Hepatocyte (in vitro differentiated cells): Measurements from ENCODE around the gene SMARCA5. TPM values are rescaled to one million over a fixed set of nuclear protein-coding genes. Genes with fewer than 3 reads are reported as not detected.

ENCODE experiments used
- DNase-seq: peaks from one replicate; pipeline ENCODE4 v3.0.0-alpha.2; 2016; ENCODE audit warnings: low spot score
- H2AFZ ChIP-seq: fragments of 200-600 bp; sonication (generic); 2 replicates; pipeline ENCODE4 v1.6.0; 2016; ENCODE audit warnings: antibody characterized with exemption, mild to moderate bottlenecking
- H3K27ac ChIP-seq: fragments of 200-600 bp; sonication (generic); 2 replicates; pipeline ENCODE4 v1.5.1; 2016; ENCODE audit warnings: mild to moderate bottlenecking
- H3K27me3 ChIP-seq: fragments of 200-600 bp; sonication (generic); 2 replicates; pipeline ENCODE4 v1.6.1; 2016
- H3K36me3 ChIP-seq: fragments of 200-600 bp; sonication (generic); replicated peaks from 2 replicates; pipeline ENCODE4 v1.5.1; 2016; ENCODE audit warnings: low read depth; ENCODE audit not compliant: insufficient read depth
- H3K4me1 ChIP-seq: fragments of 200-600 bp; sonication (generic); 2 replicates; pipeline ENCODE4 v1.5.1; 2016; ENCODE audit warnings: mild to moderate bottlenecking, moderate library complexity; ENCODE audit not compliant: insufficient read depth
- H3K4me2 ChIP-seq: fragments of 200-600 bp; sonication (generic); 2 replicates; pipeline ENCODE4 v1.6.0; 2016
- H3K4me3 ChIP-seq: fragments of 200-600 bp; sonication (generic); 2 replicates; pipeline ENCODE4 v1.5.1; 2016; ENCODE audit warnings: mild to moderate bottlenecking
- H3K79me2 ChIP-seq: fragments of 200-600 bp; sonication (generic); 2 replicates; pipeline ENCODE4 v1.6.0; 2017; ENCODE audit warnings: mild to moderate bottlenecking
- H3K9me2 ChIP-seq: fragments of 200-600 bp; sonication (generic); replicated peaks from 2 replicates; pipeline ENCODE4 v1.6.0; 2017; ENCODE audit warnings: mild to moderate bottlenecking; ENCODE audit not compliant: insufficient read depth
- H3K9me3 ChIP-seq: fragments of 200-600 bp; sonication (generic); 2 replicates; pipeline ENCODE4 v1.5.1; 2016; ENCODE audit warnings: low read depth, mild to moderate bottlenecking
- H4K20me1 ChIP-seq: fragments of 200-600 bp; sonication (generic); 2 replicates; pipeline ENCODE4 v1.6.0; 2016; ENCODE audit warnings: mild to moderate bottlenecking; ENCODE audit not compliant: insufficient read depth, poor library complexity, severe bottlenecking
- EZH2 ChIP-seq: fragments of 200-600 bp; sonication (generic); IDR thresholded peaks from 2 replicates; pipeline ENCODE4 v1.6.1; 2016; ENCODE audit warnings: antibody characterized with exemption, mild to moderate bottlenecking, borderline replicate concordance
- EZH2phosphoT487 ChIP-seq: fragments of 200-600 bp; sonication (generic); IDR thresholded peaks from one replicate; pipeline ENCODE4 v1.6.1; 2018; ENCODE audit warnings: antibody characterized with exemption, mild to moderate bottlenecking, low read depth, moderate library complexity; ENCODE audit not compliant: unreplicated experiment, severe bottlenecking
- WGBS: methylation state at CpG from one replicate; pipeline ENCODE4 v1.1.6; 2016; ENCODE audit warnings: low lambda C conversion rate; ENCODE audit errors: missing lambda C conversion rate; 5-methylcytosine and 5-hydroxymethylcytosine counted together
- polyA plus RNA-seq: library from polyadenylated mRNA; unstranded; fragments of >200 nt; fragmentation: Nextera tagmentation; extraction: Ambion mirVana; gene quantifications from 2 replicates; pipeline ENCODE4 v1.2.1, GENCODE V29; 2016
- total RNA-seq: library from RNA; depleted of rRNA; stranded (reverse); fragments of >200 nt; gene quantifications from 2 replicates; pipeline ENCODE4 v1.2.3, GENCODE V29; 2014
- TF ChIP-seq, protein P1 (sequence below): fragments of 200-600 bp; sonication (generic); IDR thresholded peaks from 2 replicates; pipeline ENCODE4 v1.5.1; 2016; ENCODE audit warnings: antibody characterized with exemption, mild to moderate bottlenecking; ENCODE audit not compliant: poor library complexity

The SMARCA5 gene
- total and polyA plus RNA-seq, 2 experiments from 2014 or later: 38.7 to 73.0 TPM

DNA sequence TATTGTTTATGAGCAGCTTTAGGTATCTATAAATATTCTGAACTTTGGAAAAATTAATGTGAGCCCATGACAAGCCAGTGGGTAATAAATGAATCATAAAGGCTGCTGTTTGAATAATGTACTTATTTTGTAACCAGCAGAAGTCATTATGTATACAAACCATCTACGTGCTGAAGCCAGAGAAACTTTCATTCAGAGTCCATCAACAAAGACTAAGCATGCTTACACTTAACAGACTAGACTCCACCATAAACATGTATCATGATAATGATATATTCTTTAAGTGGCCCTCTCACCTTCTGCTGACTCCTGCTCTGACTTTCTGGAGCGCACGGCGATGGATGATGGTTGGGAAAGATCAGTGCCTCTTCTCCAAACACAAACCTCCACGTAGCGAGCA, 72.0 kb downstream of the SMARCA5 start:
- 93% methylated on average over 6 of the region's 6 CpGs for WGBS
- H3K4me2 ChIP-seq: no peak overlapping the region
- H3K4me3 ChIP-seq: no peak overlapping the region
- TF ChIP-seq EZH2 (no peak), EZH2phosphoT487 (no peak)
- TF ChIP-seq, protein P1, sequence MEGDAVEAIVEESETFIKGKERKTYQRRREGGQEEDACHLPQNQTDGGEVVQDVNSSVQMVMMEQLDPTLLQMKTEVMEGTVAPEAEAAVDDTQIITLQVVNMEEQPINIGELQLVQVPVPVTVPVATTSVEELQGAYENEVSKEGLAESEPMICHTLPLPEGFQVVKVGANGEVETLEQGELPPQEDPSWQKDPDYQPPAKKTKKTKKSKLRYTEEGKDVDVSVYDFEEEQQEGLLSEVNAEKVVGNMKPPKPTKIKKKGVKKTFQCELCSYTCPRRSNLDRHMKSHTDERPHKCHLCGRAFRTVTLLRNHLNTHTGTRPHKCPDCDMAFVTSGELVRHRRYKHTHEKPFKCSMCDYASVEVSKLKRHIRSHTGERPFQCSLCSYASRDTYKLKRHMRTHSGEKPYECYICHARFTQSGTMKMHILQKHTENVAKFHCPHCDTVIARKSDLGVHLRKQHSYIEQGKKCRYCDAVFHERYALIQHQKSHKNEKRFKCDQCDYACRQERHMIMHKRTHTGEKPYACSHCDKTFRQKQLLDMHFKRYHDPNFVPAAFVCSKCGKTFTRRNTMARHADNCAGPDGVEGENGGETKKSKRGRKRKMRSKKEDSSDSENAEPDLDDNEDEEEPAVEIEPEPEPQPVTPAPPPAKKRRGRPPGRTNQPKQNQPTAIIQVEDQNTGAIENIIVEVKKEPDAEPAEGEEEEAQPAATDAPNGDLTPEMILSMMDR: no peak
- H3K9me3 ChIP-seq: no peaks in the 10 kb centered on the region
- DNase-seq: no peak
- no peaks in the 10 kb centered on the region for H3K36me3 ChIP-seq
- H2AFZ ChIP-seq: no peak overlapping the region
- no peaks in the 10 kb centered on the region for H3K4me1 ChIP-seq
- H3K9me2 ChIP-seq: no peaks in the 10 kb centered on the region
- no peaks in the 10 kb centered on the region for H3K79me2 ChIP-seq
- no peaks in the 10 kb centered on the region for H4K20me1 ChIP-seq
- no peak overlapping the region for H3K27ac ChIP-seq
- H3K27me3 ChIP-seq: no peaks in the 10 kb centered on the region

DNA sequence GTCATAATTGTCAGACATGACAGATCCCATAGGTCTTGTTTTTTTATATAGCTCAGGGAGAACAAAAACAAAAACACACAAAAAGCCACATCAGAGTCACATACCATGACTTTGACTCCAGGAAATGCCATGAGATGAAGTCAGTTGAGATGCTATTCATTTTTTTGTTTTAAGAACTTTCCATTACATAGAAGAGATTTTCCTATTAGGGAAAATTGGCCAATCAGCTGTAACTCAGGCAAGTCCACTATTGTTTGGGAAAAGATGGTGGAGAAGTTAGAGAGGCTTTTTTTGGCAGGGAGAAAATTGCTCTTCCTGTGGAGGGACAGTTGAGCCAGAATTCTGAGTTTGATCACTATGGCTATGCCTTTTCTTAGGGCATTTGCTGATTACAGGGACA, 72.6 kb downstream of the SMARCA5 start:
- Histone ChIP-seq H3K79me2 (no peaks in the 10 kb centered on the region), H4K20me1 (no peaks in the 10 kb centered on the region), H3K27ac (no peak overlapping the region), H3K36me3 (no peaks in the 10 kb centered on the region), H3K9me3 (no peaks in the 10 kb centered on the region), H3K4me2 (no peak overlapping the region), H2AFZ (no peak overlapping the region), H3K4me1 (no peaks in the 10 kb centered on the region), H3K27me3 (no peaks in the 10 kb centered on the region), H3K4me3 (no peak overlapping the region), H3K9me2 (no peaks in the 10 kb centered on the region)
- no peak for DNase-seq
- TF ChIP-seq EZH2phosphoT487 (no peak), EZH2 (no peak)
- TF ChIP-seq, protein P1: no peak

DNA sequence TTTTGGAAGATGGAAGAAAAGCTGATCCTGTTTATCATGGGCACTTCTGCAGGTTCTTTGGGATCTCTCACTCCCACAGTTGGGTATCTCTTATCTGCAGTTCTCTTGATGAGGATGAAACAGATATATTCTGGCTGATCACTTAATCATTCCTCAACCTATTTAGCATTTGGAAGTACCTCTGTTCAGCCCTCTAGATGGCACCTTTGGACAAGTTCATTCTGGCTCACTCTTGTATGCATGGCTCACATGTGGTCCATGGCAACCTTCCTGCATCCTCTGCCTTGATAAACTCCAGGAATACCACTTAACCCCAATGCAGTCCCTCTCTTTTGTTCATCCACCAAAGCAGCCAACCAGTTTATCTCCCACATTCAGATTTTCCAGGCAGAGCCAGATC, 74.2 kb downstream of the SMARCA5 start:
- Histone ChIP-seq H3K27ac (no peak overlapping the region), H3K9me3 (no peaks in the 10 kb centered on the region), H3K27me3 (no peaks in the 10 kb centered on the region), H3K4me2 (no peak overlapping the region), H3K4me1 (no peaks in the 10 kb centered on the region), H4K20me1 (no peaks in the 10 kb centered on the region), H3K4me3 (no peak overlapping the region), H3K9me2 (no peaks in the 10 kb centered on the region), H3K79me2 (no peaks in the 10 kb centered on the region), H3K36me3 (no peaks in the 10 kb centered on the region), H2AFZ (no peak overlapping the region)
- TF ChIP-seq, protein P1: peak; percentile 4
- TF ChIP-seq EZH2 (no peak), EZH2phosphoT487 (no peak)
- DNase-seq: no peak

DNA sequence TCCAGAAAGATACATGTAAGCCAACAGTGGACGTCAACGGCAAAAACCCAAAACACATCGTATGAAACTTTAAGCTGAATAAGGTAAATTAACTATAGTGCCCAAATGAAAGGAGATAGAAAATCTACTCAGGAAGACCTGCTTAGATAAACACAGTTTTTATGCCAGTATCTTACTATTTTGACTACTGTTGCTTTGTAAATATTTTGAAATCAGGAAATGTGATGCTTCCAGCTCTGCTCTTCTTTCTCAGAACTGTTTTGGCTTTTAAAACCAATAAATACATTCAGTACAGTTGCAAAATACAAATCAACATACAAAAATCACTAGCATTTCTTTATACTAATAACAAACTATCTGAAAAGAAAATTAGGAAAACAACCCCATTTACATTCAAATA, 83.8 kb downstream of the SMARCA5 start:
- DNase-seq: no peak
- TF ChIP-seq, protein P1: no peak
- H3K9me2 ChIP-seq: no peaks in the 10 kb centered on the region
- WGBS: 90% methylated on average over 3 of the region's 3 CpGs
- no peaks in the 10 kb centered on the region for H3K27me3 ChIP-seq
- H3K9me3 ChIP-seq: no peaks in the 10 kb centered on the region
- H3K4me1 ChIP-seq: no peaks in the 10 kb centered on the region
- no peak overlapping the region for H3K4me3 ChIP-seq
- H2AFZ ChIP-seq: no peak overlapping the region
- H3K27ac ChIP-seq: no peak overlapping the region
- H4K20me1 ChIP-seq: no peaks in the 10 kb centered on the region
- H3K4me2 ChIP-seq: no peak overlapping the region
- no peaks in the 10 kb centered on the region for H3K79me2 ChIP-seq
- no peaks in the 10 kb centered on the region for H3K36me3 ChIP-seq
